ENCODE results near the gene GPRC5A.

Gene GPRC5A

DNA sequence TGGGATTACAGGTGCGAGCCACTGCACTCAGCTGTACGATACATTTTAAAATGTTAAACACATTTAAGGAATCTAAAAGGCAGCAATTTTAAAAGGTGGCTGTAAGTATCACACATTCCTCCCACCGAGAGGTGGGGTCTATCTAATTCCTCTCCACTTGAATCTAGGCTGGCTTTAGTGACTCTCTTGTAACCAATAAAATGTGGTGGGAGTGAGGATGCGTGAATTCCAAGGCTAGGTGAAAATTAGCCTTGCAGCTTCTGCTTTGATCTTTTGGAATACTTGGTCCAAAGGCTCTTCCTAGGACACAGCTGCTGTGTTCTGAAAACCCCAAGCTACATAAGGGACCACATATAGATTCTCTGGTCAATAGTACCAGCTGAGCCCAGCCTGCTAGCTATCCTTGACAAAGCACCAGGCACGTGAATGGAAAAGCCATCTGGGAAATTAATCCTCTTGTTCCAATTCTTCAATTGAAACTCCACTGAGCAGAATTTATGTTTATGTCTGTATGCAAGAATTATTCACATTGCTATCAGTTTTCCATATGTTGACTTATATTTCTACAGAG lies 69.4 kb downstream of the GPRC5A start:
- TF ChIP-seq, protein P1, sequence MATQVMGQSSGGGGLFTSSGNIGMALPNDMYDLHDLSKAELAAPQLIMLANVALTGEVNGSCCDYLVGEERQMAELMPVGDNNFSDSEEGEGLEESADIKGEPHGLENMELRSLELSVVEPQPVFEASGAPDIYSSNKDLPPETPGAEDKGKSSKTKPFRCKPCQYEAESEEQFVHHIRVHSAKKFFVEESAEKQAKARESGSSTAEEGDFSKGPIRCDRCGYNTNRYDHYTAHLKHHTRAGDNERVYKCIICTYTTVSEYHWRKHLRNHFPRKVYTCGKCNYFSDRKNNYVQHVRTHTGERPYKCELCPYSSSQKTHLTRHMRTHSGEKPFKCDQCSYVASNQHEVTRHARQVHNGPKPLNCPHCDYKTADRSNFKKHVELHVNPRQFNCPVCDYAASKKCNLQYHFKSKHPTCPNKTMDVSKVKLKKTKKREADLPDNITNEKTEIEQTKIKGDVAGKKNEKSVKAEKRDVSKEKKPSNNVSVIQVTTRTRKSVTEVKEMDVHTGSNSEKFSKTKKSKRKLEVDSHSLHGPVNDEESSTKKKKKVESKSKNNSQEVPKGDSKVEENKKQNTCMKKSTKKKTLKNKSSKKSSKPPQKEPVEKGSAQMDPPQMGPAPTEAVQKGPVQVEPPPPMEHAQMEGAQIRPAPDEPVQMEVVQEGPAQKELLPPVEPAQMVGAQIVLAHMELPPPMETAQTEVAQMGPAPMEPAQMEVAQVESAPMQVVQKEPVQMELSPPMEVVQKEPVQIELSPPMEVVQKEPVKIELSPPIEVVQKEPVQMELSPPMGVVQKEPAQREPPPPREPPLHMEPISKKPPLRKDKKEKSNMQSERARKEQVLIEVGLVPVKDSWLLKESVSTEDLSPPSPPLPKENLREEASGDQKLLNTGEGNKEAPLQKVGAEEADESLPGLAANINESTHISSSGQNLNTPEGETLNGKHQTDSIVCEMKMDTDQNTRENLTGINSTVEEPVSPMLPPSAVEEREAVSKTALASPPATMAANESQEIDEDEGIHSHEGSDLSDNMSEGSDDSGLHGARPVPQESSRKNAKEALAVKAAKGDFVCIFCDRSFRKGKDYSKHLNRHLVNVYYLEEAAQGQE (IDR thresholded peaks at IDR 0.05; ENCODE audit: insufficient read depth in 1 of 2, low read depth in 2 of 2, low read length in 2 of 2), result no peak
- TF ChIP-seq TAF1 (IDR thresholded peaks at IDR 0.05; ENCODE audit: borderline replicate concordance, insufficient read depth, low read length) (no peak), SIN3A (IDR thresholded peaks at IDR 0.05; ENCODE audit: borderline replicate concordance, insufficient read depth, low read length) (no peak), FOXP2 (optimal IDR thresholded peaks at IDR 0.05; ENCODE audit: borderline replicate concordance, extremely low read depth, extremely low read length, insufficient read depth) (no peak), POLR2AphosphoS5 (IDR thresholded peaks at IDR 0.05; ENCODE audit: low read depth, low read length) (no peak)

DNA sequence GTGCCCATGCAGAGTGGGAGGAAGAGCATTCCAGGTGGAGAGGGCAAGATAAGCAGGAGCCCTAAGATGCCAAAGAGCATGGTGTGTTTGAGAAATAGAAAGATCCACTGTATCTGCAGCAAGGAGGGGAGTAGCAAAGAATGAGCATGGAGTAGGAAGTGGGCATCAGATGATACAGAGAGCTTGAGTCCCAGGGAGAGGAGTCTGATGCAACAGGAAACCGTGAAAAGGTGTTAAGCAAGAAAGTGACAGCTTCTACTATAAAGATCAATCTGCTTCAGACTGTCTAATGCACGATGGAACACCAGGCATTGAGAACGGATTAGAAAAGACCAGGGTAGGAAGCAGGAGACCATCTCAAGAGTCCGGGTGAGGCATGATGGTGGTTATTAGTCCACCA lies 72.9 kb downstream of the GPRC5A start:
- TF ChIP-seq POLR2AphosphoS5 (IDR thresholded peaks at IDR 0.05; ENCODE audit: low read depth, low read length), result no peak
- TF ChIP-seq TAF1 (IDR thresholded peaks at IDR 0.05; ENCODE audit: borderline replicate concordance, insufficient read depth, low read length), result no peak
- TF ChIP-seq SIN3A (IDR thresholded peaks at IDR 0.05; ENCODE audit: borderline replicate concordance, insufficient read depth, low read length), result no peak
- TF ChIP-seq, protein P1 (IDR thresholded peaks at IDR 0.05; ENCODE audit: insufficient read depth in 1 of 2, low read depth in 2 of 2, low read length in 2 of 2), result no peak
- no peak for TF ChIP-seq FOXP2 (optimal IDR thresholded peaks at IDR 0.05; ENCODE audit: borderline replicate concordance, extremely low read depth, extremely low read length, insufficient read depth)

DNA sequence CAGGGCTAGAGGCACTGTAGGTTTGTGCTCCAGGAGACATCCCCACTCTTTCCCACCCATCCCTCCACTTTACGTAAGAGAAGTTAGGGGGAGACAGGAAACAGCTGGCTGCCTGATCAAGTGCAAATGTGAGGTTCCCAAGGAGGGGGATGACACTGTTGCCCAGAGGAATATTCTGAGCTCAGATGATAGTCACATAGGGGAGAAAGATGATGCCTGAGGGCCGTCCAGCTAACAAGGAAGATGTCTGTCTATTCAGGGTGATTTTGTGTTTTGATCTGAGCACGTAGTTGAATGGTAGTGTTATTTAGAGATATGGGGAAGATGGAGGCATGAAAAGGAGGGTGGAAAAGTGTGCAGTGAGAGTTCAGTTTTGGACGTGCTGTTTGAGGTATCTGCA lies 74.5 kb downstream of the GPRC5A start:
- TF ChIP-seq POLR2AphosphoS5 (IDR thresholded peaks at IDR 0.05; ENCODE audit: low read depth, low read length) (no peak), TAF1 (IDR thresholded peaks at IDR 0.05; ENCODE audit: borderline replicate concordance, insufficient read depth, low read length) (no peak), FOXP2 (optimal IDR thresholded peaks at IDR 0.05; ENCODE audit: borderline replicate concordance, extremely low read depth, extremely low read length, insufficient read depth) (no peak), SIN3A (IDR thresholded peaks at IDR 0.05; ENCODE audit: borderline replicate concordance, insufficient read depth, low read length) (no peak)
- TF ChIP-seq, protein P1 (IDR thresholded peaks at IDR 0.05; ENCODE audit: insufficient read depth in 1 of 2, low read depth in 2 of 2, low read length in 2 of 2), result no peak
